NCI-H69 (cell line): ENCODE measurements around the gene LRBA.

Experiments
- DNase-seq: peaks from one replicate; lab custom pipeline; 2025; lab: John Stamatoyannopoulos, UW

The LRBA gene

GRCh38 chr4:150264595-150265161, 750.4 kb downstream of the LRBA start:
- no peak for DNase-seq

- DNase-seq: no peak
Measured at GRCh38 chr4:150262611-150263010, 752.5 kb downstream of the LRBA start.

GRCh38 chr4:150261571-150261970, 753.5 kb downstream of the LRBA start:
- no peak for DNase-seq

- no peak for DNase-seq
Measured at GRCh38 chr4:150259861-150260567, 755.1 kb downstream of the LRBA start.

- DNase-seq: no peak
Measured at GRCh38 chr4:150258569-150258968, 756.5 kb downstream of the LRBA start.

GRCh38 chr4:150256841-150257730, 758.0 kb downstream of the LRBA start:
- DNase-seq: no peak

GRCh38 chr4:150256225-150256620, 758.9 kb downstream of the LRBA start:
- DNase-seq: no peak

- DNase-seq: no peak
Measured at GRCh38 chr4:150255610-150256224, 759.4 kb downstream of the LRBA start.

- no peak for DNase-seq
Measured at GRCh38 chr4:150253965-150254630, 761.0 kb downstream of the LRBA start.

GRCh38 chr4:150253416-150253815, 761.7 kb downstream of the LRBA start:
- no peak for DNase-seq

- DNase-seq: no peak
Measured at GRCh38 chr4:150252741-150253140, 762.3 kb downstream of the LRBA start.

- no peak for DNase-seq
Measured at GRCh38 chr4:150252306-150252705, 762.8 kb downstream of the LRBA start.

- peak; percentile 54 for DNase-seq
Measured at GRCh38 chr4:150251752-150252190, 763.3 kb downstream of the LRBA start.

GRCh38 chr4:150250998-150251651, 764.0 kb downstream of the LRBA start:
- DNase-seq: no peak

GRCh38 chr4:150250293-150250997, 764.6 kb downstream of the LRBA start:
- no peak for DNase-seq

- DNase-seq: peak; percentile 4
Measured at GRCh38 chr4:150248181-150248580, 766.9 kb downstream of the LRBA start.

- no peak for DNase-seq
Measured at GRCh38 chr4:150247184-150247583, 767.9 kb downstream of the LRBA start.

- peak; percentile 79 for DNase-seq
Measured at GRCh38 chr4:150244600-150244999, 770.5 kb downstream of the LRBA start.

GRCh38 chr4:150243932-150244331, 771.2 kb downstream of the LRBA start:
- DNase-seq: no peak

- peak; percentile 49 for DNase-seq
Measured at GRCh38 chr4:150242820-150243458, 772.1 kb downstream of the LRBA start.
